ENCODE data around the gene BFSP1. TPM values are rescaled to one million over a fixed set of nuclear protein-coding genes. Genes with fewer than 3 reads are reported as not detected.

BFSP1 gene
- polyA plus RNA-seq, 1 of the 3 experiments (the other 2 are of a cell fraction): 7.1 TPM

- H3K27me3 ChIP-seq (ENCODE audit: insufficient read depth): no peaks in the 10 kb centered on the region
- H4K20me1 ChIP-seq (ENCODE audit: insufficient read depth): no peaks in the 10 kb centered on the region
- H2AFZ ChIP-seq (ENCODE audit: low read depth): no peak overlapping the region
- peaks cover 7% of the 10 kb centered on the region; the same call in 1 of the 2 replicates for H3K79me2 ChIP-seq (ENCODE audit: insufficient read depth)
- no peak for TF ChIP-seq SIN3A (IDR thresholded peaks at IDR 0.05; ENCODE audit: borderline replicate concordance, low read depth, low read length)
- H3K4me2 ChIP-seq: no peak overlapping the region
- H3F3A ChIP-seq (replicated peaks; ENCODE audit: insufficient read depth): peaks cover 39% of the 10 kb centered on the region
- no peak for DNase-seq
- no peaks in the 10 kb centered on the region for H3K9me3 ChIP-seq
- no peak overlapping the region for H3K27ac ChIP-seq (ENCODE audit: low read depth in 2 of 2, low read length in 1 of 2)
- no peak overlapping the region for H3K9ac ChIP-seq
- ChIA-PET POLR2A (no interaction called here), CTCF (no interaction called here)
- WGBS (ENCODE audit: low lambda C conversion rate): 88% methylated on average over 3 of the region's 3 CpGs
- no peaks in the 10 kb centered on the region for H3K9me2 ChIP-seq
- peaks cover 7 to 16% of the 10 kb centered on the region in 2 experiments; a peak in 3 of 4 replicates for H3K4me1 ChIP-seq (ENCODE audit: control insufficient read depth in 1 of 2, insufficient read depth in 2 of 2, low read depth in 1 of 2, low read length in 1 of 2)
- H3K4me3 ChIP-seq (ENCODE audit: low read depth in 2 of 2, low read length in 1 of 2): no peak overlapping the region
- H3K36me3 ChIP-seq (replicated peaks in 1 of 2; ENCODE audit: control insufficient read depth in 1 of 2, insufficient read depth in 2 of 2, low read length in 1 of 2): peaks cover 0 to 6% of the 10 kb centered on the region in 2 experiments
Measured at GRCh38 chr20:17555106-17555505, 23.9 kb upstream of the BFSP1 start.

DNA sequence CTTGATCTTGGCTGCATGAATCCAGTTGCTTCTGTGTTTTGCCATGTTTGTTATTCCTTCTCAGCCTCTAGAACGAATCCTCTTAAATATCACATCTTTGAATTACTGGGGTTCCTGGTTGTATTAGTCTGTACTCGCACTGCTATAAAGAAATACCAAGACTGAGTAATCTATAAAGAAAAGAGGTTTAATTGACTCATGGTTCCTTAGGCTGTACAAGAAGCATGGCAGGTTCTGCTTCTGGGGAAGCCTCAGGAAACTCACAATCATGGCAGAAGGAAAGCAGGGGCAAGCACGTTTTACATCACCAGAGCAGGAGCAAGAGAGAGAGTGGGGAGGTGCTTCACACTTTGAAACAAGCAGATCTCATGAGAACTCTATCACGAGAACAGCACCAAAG lies 18.0 kb upstream of the BFSP1 start:
- no peaks in the 10 kb centered on the region for H3K9me3 ChIP-seq
- H3K27ac ChIP-seq (ENCODE audit: low read depth in 2 of 2, low read length in 1 of 2): no peak overlapping the region
- peaks cover 0 to 2% of the 10 kb centered on the region in 2 experiments; a peak in 2 of 4 replicates for H3K4me1 ChIP-seq (ENCODE audit: control insufficient read depth in 1 of 2, insufficient read depth in 2 of 2, low read depth in 1 of 2, low read length in 1 of 2)
- no peaks in the 10 kb centered on the region for H3K79me2 ChIP-seq (ENCODE audit: insufficient read depth)
- ChIA-PET CTCF (no interaction called here), POLR2A (no interaction called here)
- no peak overlapping the region for H3K9ac ChIP-seq
- no peak overlapping the region for H3K4me3 ChIP-seq (ENCODE audit: low read depth in 2 of 2, low read length in 1 of 2)
- no peak for TF ChIP-seq RAD21 (IDR thresholded peaks at IDR 0.05; ENCODE audit: low read length)
- no peak for TF ChIP-seq ELF1 (IDR thresholded peaks at IDR 0.05)
- no peak for DNase-seq
- H2AFZ ChIP-seq (ENCODE audit: low read depth): no peak overlapping the region
- no peak overlapping the region for H3K4me2 ChIP-seq
- H3K36me3 ChIP-seq (replicated peaks in 1 of 2; ENCODE audit: control insufficient read depth in 1 of 2, insufficient read depth in 2 of 2, low read length in 1 of 2): peaks cover 0 to 6% of the 10 kb centered on the region in 2 experiments
- H3K9me2 ChIP-seq: no peaks in the 10 kb centered on the region
- no peaks in the 10 kb centered on the region for H3K27me3 ChIP-seq (ENCODE audit: insufficient read depth)
- H3F3A ChIP-seq (replicated peaks; ENCODE audit: insufficient read depth): peaks cover 2% of the 10 kb centered on the region
- WGBS (ENCODE audit: low lambda C conversion rate): 83% methylated on average over 4 of the region's 4 CpGs
- H4K20me1 ChIP-seq (ENCODE audit: insufficient read depth): no peaks in the 10 kb centered on the region

DNA sequence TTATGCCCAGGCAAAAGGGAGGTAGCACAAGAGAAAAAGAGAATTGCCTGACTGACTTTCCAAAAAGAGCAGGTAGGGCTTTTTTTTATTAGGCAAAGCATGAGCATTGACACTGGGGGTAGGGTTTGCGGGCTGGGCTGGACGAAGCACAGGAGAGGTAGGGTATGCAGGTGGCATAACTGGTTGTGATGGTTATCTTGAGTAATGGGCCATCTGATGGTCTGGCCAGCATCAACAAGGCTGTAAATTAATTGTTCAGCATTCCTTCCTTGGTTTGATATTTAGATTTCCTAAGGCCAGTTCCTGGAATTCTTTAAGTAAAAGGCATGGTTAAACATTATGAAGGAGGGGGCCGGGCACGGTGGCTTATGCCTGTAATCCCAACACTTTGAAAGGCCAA lies 13.9 kb upstream of the BFSP1 start:
- Histone ChIP-seq H3K4me3 (ENCODE audit: low read depth in 2 of 2, low read length in 1 of 2) (no peak overlapping the region), H3K9me3 (no peaks in the 10 kb centered on the region), H3K4me2 (no peak overlapping the region), H3K79me2 (ENCODE audit: insufficient read depth) (no peaks in the 10 kb centered on the region), H3K27me3 (ENCODE audit: insufficient read depth) (no peaks in the 10 kb centered on the region), H3K36me3 (replicated peaks in 1 of 2; ENCODE audit: control insufficient read depth in 1 of 2, insufficient read depth in 2 of 2, low read length in 1 of 2) (no peaks in the 10 kb centered on the region), H3K4me1 (ENCODE audit: control insufficient read depth in 1 of 2, insufficient read depth in 2 of 2, low read depth in 1 of 2, low read length in 1 of 2) (peaks cover 0 to 12% of the 10 kb centered on the region in 2 experiments; a peak in 2 of 4 replicates), H2AFZ (ENCODE audit: low read depth) (no peak overlapping the region), H3K27ac (ENCODE audit: low read depth in 2 of 2, low read length in 1 of 2) (peak overlapping the region in 1 of 2 experiments; percentile 37; a peak in 1 of 4 replicates), H3F3A (replicated peaks; ENCODE audit: insufficient read depth) (peaks cover 24% of the 10 kb centered on the region), H3K9ac (no peak overlapping the region), H3K9me2 (no peaks in the 10 kb centered on the region), H4K20me1 (ENCODE audit: insufficient read depth) (no peaks in the 10 kb centered on the region)
- 48% methylated on average over 4 of the region's 4 CpGs for WGBS (ENCODE audit: low lambda C conversion rate)
- TF ChIP-seq, protein P1, sequence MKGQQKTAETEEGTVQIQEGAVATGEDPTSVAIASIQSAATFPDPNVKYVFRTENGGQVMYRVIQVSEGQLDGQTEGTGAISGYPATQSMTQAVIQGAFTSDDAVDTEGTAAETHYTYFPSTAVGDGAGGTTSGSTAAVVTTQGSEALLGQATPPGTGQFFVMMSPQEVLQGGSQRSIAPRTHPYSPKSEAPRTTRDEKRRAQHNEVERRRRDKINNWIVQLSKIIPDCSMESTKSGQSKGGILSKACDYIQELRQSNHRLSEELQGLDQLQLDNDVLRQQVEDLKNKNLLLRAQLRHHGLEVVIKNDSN (IDR thresholded peaks at IDR 0.05; ENCODE audit: borderline replicate concordance, low read depth): no peak
- TF ChIP-seq, protein P2, sequence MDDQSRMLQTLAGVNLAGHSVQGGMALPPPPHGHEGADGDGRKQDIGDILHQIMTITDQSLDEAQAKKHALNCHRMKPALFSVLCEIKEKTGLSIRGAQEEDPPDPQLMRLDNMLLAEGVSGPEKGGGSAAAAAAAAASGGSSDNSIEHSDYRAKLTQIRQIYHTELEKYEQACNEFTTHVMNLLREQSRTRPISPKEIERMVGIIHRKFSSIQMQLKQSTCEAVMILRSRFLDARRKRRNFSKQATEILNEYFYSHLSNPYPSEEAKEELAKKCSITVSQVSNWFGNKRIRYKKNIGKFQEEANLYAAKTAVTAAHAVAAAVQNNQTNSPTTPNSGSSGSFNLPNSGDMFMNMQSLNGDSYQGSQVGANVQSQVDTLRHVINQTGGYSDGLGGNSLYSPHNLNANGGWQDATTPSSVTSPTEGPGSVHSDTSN (IDR thresholded peaks at IDR 0.05): peak; percentile 54; the same call in 1 of the 2 replicates
- peak; percentile 42 to 77; a peak in 3 of 4 replicates for TF ChIP-seq EP300 (IDR thresholded peaks at IDR 0.05; ENCODE audit: borderline replicate concordance in 1 of 2, low read depth in 1 of 2, low read length in 1 of 2)
- no peak for TF ChIP-seq FOSL2 (IDR thresholded peaks at IDR 0.05; ENCODE audit: borderline replicate concordance, low read depth)
- TF ChIP-seq GATA2 (CRISPR knock-in tag; IDR thresholded peaks at IDR 0.05): peak; percentile 75
- TF ChIP-seq RCOR1 (IDR thresholded peaks at IDR 0.05; ENCODE audit: low read length): peak; percentile 90
- 0 out of 2 replicates have a peak, but pooled peaks have one; percentile 32 for TF ChIP-seq POLR2AphosphoS5 (IDR thresholded peaks at IDR 0.05; ENCODE audit: low read depth, low read length)
- TF ChIP-seq FOXM1 (IDR thresholded peaks at IDR 0.05; ENCODE audit: low read depth): peak; percentile 23; the same call in 1 of the 2 replicates
- TF ChIP-seq SMC3 (IDR thresholded peaks at IDR 0.05; ENCODE audit: low read depth, low read length): no peak
- TF ChIP-seq TCF12 (IDR thresholded peaks at IDR 0.05): peak; percentile 66
- CTCF ChIA-PET: interaction anchor here (1.7 to 6.2 kb wide), 2 partner anchors 72 to 137 kb away, joined by 4 to 30 read pairs; partner anchors contain the start of gene RRBP1
- no peak for DNase-seq
- POLR2A ChIA-PET: no interaction called here

Data from SK-N-SH (cell line).